Activated T-cell treated with anti-CD3 and anti-CD28 coated beads for 24 hours (primary cell): ENCODE results near the gene ANP32E.
"Not testable (repeated sequence)": the region's sequence is repeated elsewhere in the genome, so short reads cannot be mapped to it uniquely, and the experiment has no call there.

Experiments
- DNase-seq: peaks from one replicate; pipeline ENCODE4 v3.0.0-alpha.2; 2020; ENCODE audit warnings: low read depth

Gene ANP32E

DNA sequence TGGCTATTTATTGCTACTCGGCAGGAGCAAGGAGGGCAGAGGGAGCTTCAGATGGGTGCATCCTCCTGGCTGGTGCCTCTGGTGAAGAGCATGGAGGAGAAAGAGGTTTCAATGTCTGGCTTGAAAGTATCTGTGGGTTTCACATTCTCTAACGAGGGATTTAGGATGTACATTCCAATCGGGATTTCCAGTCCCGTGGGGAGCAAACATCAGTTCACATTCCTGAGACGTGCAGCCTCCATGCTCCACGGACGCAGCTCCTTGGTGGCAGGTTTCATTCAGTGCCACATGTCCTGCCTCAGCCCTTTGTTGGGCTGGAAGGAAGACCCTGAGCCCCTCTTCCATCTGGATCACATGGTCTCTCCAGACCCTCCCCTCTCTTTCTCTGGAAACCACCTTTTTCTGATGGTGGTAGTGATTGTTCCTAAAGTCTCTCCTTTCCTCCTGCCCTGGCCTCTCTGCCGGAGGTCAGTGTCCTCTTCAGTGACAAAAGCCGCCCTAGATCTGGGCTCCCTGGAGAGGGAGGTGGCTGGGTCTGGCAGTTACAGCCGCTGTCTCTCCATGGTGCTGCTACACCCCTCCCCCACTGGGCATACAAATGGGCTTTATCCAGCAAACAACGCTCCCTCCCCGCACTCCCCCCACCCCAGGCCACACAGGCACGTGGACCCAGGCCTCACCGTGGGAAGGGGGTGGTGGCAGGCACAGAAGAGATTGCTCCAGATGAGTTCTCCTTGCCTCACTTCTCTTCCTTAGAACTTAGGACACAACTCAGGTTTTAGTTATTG lies 20.8 kb upstream of the ANP32E start:
- no peak for DNase-seq

DNA sequence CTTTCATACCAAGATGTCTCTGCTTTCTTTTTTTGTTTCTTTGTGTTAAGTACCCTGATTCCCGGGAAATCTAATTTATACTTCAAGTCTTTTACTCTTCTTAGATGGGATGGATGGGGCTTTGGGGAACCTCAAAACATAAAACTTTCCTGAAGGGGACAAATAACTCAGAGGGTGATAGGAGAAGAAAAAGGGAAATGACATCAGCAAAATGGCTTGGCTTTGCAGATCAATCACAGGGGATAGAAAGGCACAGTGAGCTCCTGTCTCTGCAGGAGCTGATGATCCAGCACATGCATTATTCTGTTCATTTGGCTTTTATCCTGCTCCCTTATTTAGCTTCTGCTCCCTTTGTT lies 20.3 kb upstream of the ANP32E start:
- DNase-seq = no peak

DNA sequence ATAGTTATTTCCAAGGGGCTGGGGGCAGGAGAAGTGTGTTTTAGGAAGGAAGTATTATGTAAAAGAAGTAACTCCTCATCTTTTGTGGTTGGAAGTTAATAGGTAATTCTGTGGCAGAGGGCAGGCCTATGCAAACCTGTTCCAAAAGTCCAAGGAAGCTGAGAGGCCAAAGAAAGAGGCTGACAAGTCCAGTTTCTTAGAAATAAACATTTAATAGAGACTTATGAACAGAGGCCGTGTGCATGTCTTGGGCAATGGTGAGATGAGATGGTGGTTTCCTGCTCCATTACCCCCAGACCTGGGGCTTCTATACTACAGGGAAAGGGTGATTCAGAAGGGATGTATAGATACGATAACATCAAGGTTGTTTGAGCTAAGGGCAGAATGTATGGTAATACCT lies 14.0 kb upstream of the ANP32E start:
- DNase-seq = no peak

DNA sequence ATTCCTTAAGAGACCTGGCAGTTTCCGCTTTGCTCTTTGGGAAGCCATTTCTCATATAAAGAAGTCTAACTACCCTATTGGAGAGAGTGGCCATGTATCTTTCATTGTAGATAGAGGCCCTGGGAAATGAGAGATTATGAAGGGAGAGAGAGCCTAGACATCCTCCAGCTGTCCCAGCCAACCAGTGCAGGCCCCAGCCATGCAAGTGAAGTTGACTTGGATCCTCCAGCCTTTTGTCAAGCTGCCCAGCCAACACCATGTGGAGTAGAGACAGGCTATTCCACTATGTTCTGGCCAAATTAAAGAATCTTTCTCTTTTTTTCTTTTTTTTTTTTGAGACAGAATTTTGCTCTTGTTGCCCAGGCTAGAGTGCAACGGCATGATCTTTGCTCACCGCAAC lies 7.1 kb upstream of the ANP32E start:
- DNase-seq = no peak

DNA sequence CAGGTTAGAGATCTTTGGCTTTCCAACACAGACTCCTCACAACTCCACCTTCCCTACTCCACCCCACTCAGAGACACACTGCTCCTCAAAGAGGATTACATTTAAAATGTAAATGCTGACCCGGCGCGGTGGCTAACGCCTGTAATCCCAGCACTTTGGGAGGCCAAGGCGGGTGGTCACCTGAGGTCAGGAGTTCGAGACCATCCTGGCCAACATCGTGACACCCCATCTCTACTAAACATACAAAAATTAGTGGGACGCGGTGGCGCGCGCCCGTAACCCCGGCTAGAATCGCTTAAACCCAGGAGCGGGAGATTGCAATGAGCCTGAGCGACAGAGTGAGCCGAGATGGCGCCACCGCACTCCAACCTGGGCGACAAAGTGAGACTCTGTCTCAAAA lies 1.8 kb upstream of the ANP32E start:
- no peak for DNase-seq

DNA sequence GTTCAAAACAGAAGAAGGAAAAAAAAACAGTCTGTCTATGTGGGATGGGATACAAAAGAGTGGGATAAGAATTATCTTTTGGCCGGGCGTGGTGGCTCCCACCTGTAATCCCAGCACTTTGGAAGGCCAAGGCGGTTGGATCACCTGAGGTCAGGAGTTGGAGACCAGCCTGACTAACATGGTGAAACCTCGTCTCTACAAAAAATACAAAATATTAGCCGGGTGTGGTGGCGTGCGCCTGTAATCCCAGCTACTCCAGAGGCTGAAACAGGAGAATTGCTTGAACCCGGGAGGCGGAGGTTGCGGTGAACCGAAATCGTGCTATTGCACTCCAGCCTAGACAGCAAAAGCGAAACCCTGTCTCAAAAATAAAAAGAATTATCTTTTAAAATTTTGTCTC lies 1.3 kb upstream of the ANP32E start:
- DNase-seq = not testable (repeated sequence)

DNA sequence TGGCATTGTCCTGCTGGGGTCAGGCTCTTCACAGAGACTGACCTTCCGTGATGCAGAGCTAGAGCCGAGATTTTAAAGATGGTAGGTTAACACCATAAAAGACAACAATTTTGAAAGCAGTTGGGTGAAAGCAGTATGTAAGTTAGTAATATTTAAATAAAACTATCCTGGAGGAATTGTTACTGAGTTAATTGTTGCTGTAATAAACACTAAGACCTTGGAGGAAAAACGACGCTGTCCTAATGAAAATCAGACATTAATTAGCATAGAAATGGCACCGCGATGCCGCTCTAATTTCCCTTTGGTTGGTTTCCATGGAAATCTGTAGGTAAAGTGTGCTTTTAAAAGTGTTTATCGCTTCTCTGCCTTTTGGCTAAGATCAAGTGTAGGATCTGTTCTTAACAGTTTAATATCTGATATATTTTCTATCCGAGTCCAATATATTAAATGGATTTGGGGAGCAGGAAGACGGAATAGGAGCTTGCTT lies 745 bp upstream of the ANP32E start:
- no peak for DNase-seq

DNA sequence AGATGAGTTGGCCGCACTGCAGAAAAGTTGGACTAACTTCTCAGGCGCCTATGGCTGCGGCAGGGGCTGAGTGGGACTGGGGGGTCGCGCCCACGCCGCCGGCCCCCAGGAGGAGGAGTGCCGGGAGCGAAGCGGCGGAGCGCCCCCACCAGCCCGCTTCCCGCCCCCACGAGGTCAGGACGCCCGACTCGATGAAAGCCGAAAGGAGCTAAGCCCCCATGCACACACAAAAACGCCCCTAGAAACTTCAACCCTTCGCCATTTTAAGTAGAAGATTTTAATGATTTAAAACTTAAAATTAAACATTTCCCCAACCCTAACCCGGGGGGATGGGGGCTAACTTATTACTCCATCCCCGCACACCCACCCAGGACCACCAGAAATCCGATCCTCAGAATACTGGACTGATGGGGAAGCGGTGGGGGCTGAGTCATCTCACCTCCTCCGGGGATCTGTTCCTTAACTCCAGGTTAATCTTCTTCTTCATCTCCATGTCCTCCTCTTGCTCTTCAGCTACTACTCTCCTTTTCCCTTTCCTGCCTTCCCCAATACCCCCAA lies 539 bp downstream of the ANP32E start:
- peak; percentile 20 for DNase-seq

DNA sequence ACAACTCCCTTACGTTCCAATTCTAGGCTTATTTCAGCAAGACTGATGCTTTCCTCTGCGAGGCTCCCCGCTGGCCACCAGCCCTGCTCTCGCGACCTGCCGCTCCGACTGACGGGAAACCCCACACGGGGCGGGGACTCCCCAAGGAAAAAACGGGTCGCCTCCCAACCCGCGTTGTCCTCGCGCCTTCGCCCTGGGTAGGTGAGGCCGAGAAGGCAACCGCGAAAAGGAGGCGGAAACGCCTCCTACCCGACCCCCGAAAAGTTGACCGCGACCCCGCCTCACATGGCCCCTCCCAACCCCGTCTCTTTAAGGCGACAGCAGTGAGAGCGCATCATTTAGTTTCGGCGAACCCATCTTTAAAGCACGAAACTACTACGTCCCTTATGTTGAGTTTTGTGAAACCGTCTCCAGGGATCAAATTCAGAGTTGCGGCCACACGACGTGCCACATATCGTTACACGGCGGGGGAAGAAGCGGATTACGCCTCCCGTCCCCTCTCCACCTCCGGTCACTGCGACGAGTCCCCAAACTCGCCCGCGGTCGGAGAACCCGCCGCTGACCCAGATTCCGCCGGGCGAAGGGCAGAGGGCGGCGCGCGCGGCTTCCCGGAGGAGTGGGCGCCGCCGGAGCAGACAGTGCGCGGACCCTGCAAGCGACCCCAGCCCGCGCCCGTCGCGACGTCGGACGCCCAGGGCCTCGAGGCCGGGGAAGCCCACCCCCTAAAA lies 1.2 kb downstream of the ANP32E start:
- peak; percentile 84 for DNase-seq

DNA sequence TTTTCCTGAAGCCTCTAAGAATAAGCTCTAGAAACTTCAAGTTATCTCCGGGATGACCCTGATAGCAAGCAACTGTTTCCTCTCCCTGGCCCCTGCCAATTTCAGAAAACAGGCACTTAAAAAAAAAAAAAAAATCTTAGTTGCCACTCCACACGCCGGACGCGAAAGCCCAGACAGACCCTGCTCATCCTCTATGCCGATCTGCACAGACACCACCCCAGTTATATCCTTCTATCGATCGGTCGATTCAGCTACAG lies 1.7 kb downstream of the ANP32E start:
- no peak for DNase-seq

DNA sequence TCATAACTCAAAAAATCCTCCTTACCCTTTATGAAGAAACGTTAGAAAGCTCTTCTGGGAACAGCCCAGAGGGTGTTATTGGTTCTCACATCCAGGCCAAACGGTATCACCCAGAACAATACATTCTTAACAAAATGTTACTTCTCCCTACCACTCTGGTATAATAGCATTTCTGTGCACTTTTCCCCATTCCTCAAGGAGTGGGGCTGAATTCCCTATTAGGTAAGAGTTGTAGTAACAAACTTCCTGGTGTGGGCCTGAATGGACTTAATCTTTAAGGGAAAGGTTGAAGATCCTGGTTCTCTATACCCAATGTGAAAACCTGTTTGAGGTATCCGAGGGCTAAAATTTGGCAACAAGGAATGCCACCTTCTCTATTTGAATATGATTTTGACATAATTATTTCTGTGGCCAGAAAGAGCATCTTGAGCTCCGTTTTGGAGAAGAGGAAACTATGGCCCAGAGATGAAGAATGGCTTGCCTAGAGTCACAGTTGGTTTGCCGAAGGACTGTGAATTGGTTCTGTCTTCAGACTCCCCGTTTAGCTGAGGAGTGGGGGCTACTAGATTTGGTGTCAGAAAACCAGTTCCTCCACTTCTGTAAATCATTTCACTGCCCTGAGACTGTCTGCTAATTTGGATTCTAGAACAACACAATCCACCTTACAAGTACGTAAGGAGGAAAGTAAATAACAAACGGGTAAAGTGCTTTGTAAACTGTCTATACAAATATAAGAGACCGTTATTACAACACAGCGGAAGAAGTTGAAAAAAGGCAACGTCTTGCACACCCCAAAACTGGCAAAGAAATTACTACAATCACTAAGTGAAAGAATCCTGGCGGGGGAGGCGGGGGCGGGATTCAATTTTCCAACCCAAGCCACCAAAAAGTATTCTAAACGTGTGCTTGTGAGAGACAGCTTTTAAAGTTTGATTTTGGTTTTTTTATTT lies 2.3 kb downstream of the ANP32E start:
- peak; percentile 31 for DNase-seq

DNA sequence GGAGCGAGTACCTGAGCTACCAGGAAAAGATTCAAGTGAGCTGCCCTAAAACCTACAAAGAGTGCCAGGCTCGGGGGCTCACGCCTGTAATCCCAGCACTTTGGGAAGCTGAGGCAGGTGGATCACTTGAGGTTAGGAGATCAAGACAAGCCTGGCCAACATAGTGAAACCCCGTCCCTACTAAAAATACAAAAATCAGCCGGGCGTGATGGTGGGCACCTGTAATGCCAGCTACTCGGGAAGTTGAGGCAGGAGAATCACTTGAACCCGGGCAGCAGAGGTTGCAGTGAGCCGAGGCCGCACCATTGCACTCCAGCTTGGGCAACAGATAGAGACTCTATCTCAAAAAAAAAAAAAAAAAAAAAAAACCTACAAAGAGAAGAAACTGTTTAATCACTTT lies 3.0 kb downstream of the ANP32E start:
- not testable (repeated sequence) for DNase-seq

DNA sequence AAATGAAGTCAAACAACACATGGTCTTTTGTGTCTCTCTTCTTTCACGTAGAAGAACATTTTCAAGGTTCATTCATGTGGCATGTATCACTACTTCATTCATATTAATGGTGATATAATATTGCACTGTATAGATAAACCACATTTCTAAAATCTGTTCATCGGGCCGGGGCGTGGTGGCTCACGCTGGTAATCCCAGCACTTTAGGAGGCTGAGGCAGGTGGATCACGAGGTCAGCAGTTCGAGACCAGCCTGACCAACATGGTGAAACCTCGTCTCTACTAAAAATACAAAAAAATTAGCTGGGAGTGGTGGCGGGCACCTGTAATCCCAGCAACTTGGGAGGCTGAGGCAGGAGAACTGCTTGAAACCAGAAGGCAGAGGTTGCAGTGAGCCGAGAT lies 7.7 kb downstream of the ANP32E start:
- DNase-seq = not testable (repeated sequence)

DNA sequence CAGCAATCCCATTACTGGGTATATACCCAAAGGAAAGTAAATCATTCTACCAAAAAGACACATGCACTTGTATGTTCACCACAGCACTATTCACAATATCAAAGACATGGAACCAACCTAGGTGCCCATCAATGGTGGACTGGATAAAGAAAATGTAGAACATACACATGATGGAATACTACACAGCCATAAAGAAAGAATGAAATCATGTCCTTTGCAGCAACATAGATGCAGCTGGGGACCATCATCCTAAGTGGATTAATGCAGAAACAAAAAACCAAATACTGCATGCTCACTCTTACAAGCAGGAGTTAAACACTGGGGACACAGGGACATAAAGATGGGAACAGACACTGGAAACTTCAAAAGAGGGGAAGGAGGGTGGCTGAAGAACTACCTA lies 8.7 kb downstream of the ANP32E start:
- no peak for DNase-seq

DNA sequence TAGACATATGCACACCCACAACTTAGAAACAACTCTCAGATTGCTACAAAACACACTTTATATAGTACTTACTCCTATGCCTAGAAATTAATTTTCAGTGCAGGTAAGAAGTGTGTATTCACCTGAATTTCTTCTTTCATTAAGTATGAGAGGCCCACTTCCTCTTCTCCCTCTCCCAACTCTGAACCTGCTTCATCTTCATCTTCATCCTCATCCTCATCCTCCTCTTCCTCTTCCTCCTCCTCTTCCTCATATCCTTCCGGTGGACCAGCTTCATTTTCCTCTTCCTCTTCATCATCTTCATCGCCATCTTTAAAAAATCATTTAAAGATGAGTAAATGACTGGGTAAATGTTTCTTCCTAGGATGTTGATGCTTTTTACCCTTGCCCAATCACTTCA lies 9.4 kb downstream of the ANP32E start:
- DNase-seq = no peak

DNA sequence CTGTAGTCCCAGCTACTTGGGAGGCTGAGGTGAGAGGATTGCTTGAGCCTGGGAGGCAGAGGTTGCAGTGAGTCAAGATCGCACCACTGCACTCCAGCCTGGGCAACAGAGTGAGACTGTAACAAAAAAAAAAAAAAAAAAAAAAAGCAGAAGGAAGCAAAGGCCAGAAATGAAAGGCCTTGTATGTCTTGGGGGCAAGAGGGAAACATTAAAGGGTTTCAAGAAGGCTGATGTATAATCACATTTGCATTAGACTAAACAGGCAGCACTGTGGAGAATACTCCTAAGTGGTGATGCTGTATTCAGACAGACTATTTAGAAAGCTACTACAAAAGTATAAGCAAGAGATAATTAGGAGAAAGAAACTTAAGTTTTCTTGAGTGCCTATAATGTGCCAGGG lies 10.4 kb downstream of the ANP32E start:
- no peak for DNase-seq

DNA sequence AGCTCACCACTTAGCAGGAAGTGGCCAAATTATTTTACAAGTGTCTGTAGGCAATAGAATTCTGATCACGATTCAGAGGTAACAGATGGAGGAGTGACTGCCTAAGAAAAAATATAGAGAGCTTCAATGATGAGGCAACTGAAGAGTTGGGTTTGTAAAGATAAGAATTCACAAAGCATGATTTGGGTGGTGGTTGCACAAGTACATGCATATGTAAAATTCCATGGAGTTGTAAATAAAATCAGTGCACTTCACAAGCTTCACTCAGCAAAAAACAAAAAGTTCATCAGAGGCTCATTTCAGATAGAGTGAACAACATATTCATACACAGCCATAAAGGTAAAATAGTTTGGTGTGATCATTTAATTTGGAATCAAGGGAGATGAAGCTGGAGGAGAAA lies 10.9 kb downstream of the ANP32E start:
- no peak for DNase-seq

DNA sequence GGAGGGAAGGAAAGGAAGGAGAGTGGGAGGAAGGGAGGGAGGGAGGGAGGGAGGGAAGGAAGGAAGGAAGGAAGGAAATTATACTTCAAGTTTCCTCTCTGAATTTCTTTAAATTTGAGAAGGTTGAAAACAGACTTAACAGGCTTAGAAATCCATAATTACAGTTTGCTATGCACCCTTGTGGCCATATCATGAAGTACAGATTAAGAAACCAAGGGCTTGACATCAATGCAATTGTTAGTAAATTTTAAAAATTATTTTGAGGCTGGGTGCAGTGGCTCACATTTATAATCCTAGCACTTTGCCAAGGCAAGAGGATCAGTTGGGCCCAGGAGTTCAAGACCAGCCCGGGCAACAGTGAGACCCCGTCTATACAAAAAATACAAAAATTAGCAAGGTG lies 14.4 kb downstream of the ANP32E start:
- DNase-seq = no peak

DNA sequence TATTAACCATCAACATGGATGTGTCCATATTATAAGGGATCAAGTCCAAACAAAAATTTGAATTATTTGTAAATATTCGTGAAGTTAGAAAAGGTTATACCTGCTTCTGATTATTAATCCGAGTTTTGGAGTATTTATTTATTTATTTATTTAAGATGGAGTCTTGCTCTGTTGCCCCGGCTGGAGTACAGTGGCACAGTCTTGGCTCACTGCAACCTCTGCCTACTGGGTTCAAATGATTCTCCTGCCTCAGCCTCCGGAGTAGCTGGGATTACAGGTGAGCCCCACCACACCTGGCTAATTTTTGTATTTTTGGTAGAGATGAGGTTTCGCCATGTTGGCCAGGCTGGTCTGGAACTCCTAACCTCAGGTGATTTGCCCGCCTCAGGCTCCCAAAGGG lies 20.1 kb downstream of the ANP32E start:
- DNase-seq = not testable (repeated sequence)

DNA sequence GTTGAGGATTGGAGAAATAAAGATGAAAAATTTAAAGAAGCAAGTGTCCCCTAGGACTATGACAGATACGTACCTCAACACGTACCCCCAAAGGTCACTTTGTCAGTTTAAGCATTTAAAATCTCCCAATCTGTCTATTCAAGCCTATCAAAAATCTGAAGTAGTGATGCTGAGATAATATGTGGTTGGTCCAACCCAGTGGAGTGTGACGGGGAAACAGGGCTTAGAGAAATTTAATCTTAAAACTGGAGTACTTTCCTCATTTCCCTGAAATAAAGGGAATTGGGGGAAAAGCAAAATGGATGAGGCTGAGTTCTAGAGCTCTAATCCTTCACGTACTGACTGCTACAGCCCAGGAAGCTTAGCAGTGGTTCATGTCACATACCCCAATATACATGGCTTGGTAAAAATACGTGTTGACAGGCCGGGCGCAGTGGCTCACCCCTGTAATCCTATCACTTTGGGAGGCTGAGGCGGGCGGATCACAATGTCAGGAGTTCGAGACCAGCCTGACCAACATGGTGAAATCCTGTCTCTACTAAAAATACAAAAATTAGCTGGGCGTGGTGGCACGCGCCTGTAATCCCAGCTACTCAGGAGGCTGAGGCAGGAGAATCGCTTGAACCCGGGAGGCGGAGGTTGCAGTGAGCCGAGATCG lies 21.7 kb downstream of the ANP32E start:
- DNase-seq = not testable (repeated sequence)

DNA sequence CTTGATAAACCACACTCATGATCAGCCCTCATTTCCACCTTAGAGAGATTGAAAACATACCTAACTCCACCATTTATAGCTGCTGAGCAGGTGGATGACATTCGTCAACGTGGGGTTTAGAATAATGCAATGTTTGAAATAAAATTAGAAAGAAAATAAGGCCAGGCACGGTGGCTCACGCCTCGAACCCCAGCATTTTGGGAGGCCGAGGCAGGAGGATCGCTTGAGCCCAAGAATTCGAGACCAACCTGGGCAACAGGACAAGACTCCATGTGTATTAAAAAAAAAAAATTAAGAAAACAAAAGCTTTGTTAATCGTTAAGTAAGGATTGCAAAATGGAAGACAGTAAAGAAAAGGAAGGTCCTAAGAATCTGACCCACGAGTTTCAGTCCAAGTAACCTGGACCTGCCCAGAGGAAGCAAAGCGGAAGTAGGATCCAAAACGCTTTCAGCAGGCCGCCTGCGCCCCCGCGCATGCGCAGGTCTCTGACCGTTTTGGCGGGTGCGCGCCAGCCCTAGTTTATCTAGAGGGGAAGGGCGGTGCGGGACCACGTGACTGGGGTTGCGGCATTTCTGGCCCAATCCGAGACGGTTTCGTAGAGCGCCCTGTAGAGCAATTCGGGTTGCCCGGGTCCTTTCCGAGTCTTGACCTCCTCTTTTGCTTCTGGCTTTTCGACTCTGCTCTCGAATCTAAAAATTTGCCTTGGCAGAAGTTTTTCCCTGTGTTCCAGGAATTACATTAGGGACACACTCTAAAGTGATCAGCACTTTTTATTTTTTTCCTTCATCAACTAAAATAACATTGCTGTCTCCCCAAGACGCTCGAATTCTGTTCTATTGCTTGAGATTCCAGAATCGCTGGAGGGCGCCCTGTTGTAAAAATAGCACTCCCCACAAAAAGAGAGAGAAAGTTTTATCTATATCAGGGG lies 22.5 kb downstream of the ANP32E start:
- DNase-seq = peak; percentile 88
